Endothelial cell of umbilical vein (primary cell): ENCODE measurements around the gene BUD13. TPM values are rescaled to one million over a fixed set of nuclear protein-coding genes. Genes with fewer than 3 reads are reported as not detected.

Experiments
- BruUV-seq: library from RNA; stranded (reverse); fragments of 400-500 nt; replicated peaks from 2 replicates; lab custom pipeline; 2021; lab: Mats Ljungman, UMichigan
- CTCF ChIA-PET: fragments of 300-600, 350-600 bp; sonication (Branson Sonifier 250); formaldehyde crosslinking; loops from one replicate; lab custom pipeline; 2021; ENCODE audit warnings: antibody characterized with exemption, inconsistent platforms; lab: Charles Lee
- POLR2A ChIA-PET: fragments of 300-600, 350-600 bp; sonication (Branson Sonifier 250); formaldehyde crosslinking; loops from one replicate; lab custom pipeline; 2021; ENCODE audit warnings: antibody characterized with exemption, inconsistent platforms; lab: Charles Lee
- DNase-seq: peaks from one replicate; pipeline ENCODE4 v3.0.0-alpha.2; 2011; ENCODE audit warnings: low read depth, low spot score
- FAIRE-seq: peaks from 2 replicates; lab custom pipeline; 2011; peaks lifted over from hg19 to GRCh38; lab: Jason Lieb, UNC
- H2AFZ ChIP-seq: 2 replicates; pipeline ENCODE4 v1.6.0; 2012; ENCODE audit warnings: low read depth, low read length, control low read depth, inconsistent platforms
- H3K27ac ChIP-seq: 2 replicates; pipeline ENCODE4 v1.5.1; 2011; ENCODE audit warnings: low read depth, mild to moderate bottlenecking, control low read depth, low read length, moderate library complexity; ENCODE audit not compliant: insufficient read depth
- H3K27me3 ChIP-seq, 2 experiments: 2 replicates each; pipeline versions ENCODE4 v1.6.0 to v1.6.1; 2011; ENCODE audit warnings: low read length in 2 of 2, mixed read lengths in 1 of 2; ENCODE audit not compliant: control insufficient read depth in 2 of 2, insufficient read depth in 2 of 2
- H3K36me3 ChIP-seq, 2 experiments: 2 replicates in 1 of 2; 3 replicates in 1 of 2; pipeline ENCODE4 v1.5.1; 2011; ENCODE audit warnings: low read length in 2 of 2, mild to moderate bottlenecking in 1 of 2, moderate library complexity in 1 of 2; ENCODE audit not compliant: control insufficient read depth in 2 of 2, insufficient read depth in 2 of 2; ENCODE audit errors: extremely low read depth in 1 of 2
- H3K4me1 ChIP-seq: 3 replicates; pipeline ENCODE4 v1.5.1; 2011; ENCODE audit warnings: mild to moderate bottlenecking, low read length; ENCODE audit not compliant: control insufficient read depth, insufficient read depth; ENCODE audit errors: extremely low read depth
- H3K4me2 ChIP-seq: 2 replicates; pipeline ENCODE4 v1.6.1; 2011; ENCODE audit warnings: low read length, control low read depth, mixed read lengths; ENCODE audit not compliant: insufficient read depth
- H3K4me3 ChIP-seq, 3 experiments: fragments of 200-600 bp in 1 of 3; sonication (generic), shearing (Covaris generic) in 1 of 3; replicated peaks in 1 of 3; 2 replicates each; pipeline ENCODE4 v1.5.1; 2011 to 2016; ENCODE audit warnings: control low read depth in 3 of 3, low read length in 3 of 3, mild to moderate bottlenecking in 2 of 3, inconsistent platforms in 1 of 3, low read depth in 1 of 3, moderate library complexity in 1 of 3; ENCODE audit not compliant: insufficient read depth in 1 of 3
- H3K79me2 ChIP-seq: 2 replicates; pipeline ENCODE4 v1.6.0; 2012; ENCODE audit warnings: low read length, inconsistent platforms; ENCODE audit not compliant: control insufficient read depth, insufficient read depth
- H3K9ac ChIP-seq: replicated peaks from 2 replicates; pipeline ENCODE3; 2011; ENCODE audit warnings: low read length, control low read depth; ENCODE audit not compliant: insufficient read depth; ENCODE audit errors: extremely low read depth
- H3K9me1 ChIP-seq: replicated peaks from 3 replicates; pipeline ENCODE4 v1.6.0; 2011; ENCODE audit warnings: mild to moderate bottlenecking, low read length; ENCODE audit not compliant: control insufficient read depth, insufficient read depth; ENCODE audit errors: extremely low read depth
- H3K9me3 ChIP-seq: replicated peaks from 2 replicates; pipeline ENCODE4 v1.5.1; 2012; ENCODE audit warnings: low read length, inconsistent platforms; ENCODE audit not compliant: control insufficient read depth, insufficient read depth
- H4K20me1 ChIP-seq: replicated peaks from 2 replicates; pipeline ENCODE3; 2011; ENCODE audit warnings: mild to moderate bottlenecking, low read length; ENCODE audit not compliant: control insufficient read depth, insufficient read depth; ENCODE audit errors: extremely low read depth
- EZH2 ChIP-seq: IDR thresholded peaks from 2 replicates; pipeline ENCODE4 v1.6.1; 2012; ENCODE audit warnings: borderline replicate concordance, low read depth, mild to moderate bottlenecking, moderate library complexity, low read length, inconsistent platforms; ENCODE audit not compliant: severe bottlenecking
- FOS ChIP-seq: IDR thresholded peaks from 2 replicates; pipeline ENCODE4 v1.6.1; 2011; ENCODE audit warnings: mild to moderate bottlenecking, low read length, moderate library complexity, borderline replicate concordance; ENCODE audit not compliant: insufficient read depth
- GATA2 ChIP-seq: IDR thresholded peaks from 2 replicates; pipeline ENCODE4 v1.7.0; 2011; ENCODE audit warnings: low read depth, mild to moderate bottlenecking, moderate library complexity, mixed read lengths, low read length; ENCODE audit not compliant: insufficient read length, insufficient read depth
- MYC ChIP-seq: IDR thresholded peaks from one replicate; pipeline ENCODE4 v1.6.1; 2011; ENCODE audit warnings: mild to moderate bottlenecking, low read depth, low read length
- POLR2A ChIP-seq: IDR thresholded peaks from 2 replicates; pipeline ENCODE4 v1.6.1; 2012; ENCODE audit warnings: low read depth, mild to moderate bottlenecking, control low read depth, low read length
- POLR2AphosphoS5 ChIP-seq: IDR thresholded peaks from 2 replicates; pipeline ENCODE4 v1.6.1; 2012; ENCODE audit warnings: low read depth, mild to moderate bottlenecking, control low read depth, low read length, moderate library complexity; ENCODE audit not compliant: insufficient read depth
- dilution Hi-C: fragments of 300-500 bp; cut with MboI; formaldehyde crosslinking; loops from one replicate; pipeline ENCODE4 v1.15.0; 2019; ENCODE audit warnings: low sequenced_read_pairs; ENCODE audit not compliant: extremely low pct_ligation_motif_present
- intact Hi-C: fragments of 100-400 bp; cut with micrococcal nuclease; formaldehyde crosslinking; loops from one replicate; pipeline ENCODE4 v1.10.0; 2022
- polyA plus RNA-seq, 4 experiments: library from polyadenylated mRNA; depleted of rRNA in 3 of 4; stranded (reverse) in 3 of 4; unstranded in 1 of 4; fragments of >200 nt; gene quantifications; 2 replicates each; pipeline versions ENCODE4 v1.2.1 to v1.2.3, GENCODE V29; 2011 to 2012; ENCODE audit warnings: missing spikeins in 1 of 4
- total RNA-seq: library from RNA; stranded (reverse); gene quantifications from 2 replicates; pipeline ENCODE4 v1.2.3, GENCODE V29; 2021
- TF ChIP-seq, protein P1 (sequence below), 2 donors: IDR thresholded peaks; 1 replicate in 1 of 2; 2 replicates in 1 of 2; pipeline ENCODE4 v1.5.1; 2011; ENCODE audit warnings: low read length in 2 of 2, mild to moderate bottlenecking in 2 of 2, moderate library complexity in 2 of 2, control low read depth in 1 of 2, inconsistent platforms in 1 of 2, low read depth in 1 of 2; ENCODE audit not compliant: insufficient read depth in 1 of 2; ENCODE audit errors: extremely low read depth in 1 of 2

Gene BUD13
- total and polyA plus RNA-seq, 2 donors (not counting 3 experiments of a cell fraction or from before 2014, with no cell fraction given): 18.8 to 21.8 TPM

DNA sequence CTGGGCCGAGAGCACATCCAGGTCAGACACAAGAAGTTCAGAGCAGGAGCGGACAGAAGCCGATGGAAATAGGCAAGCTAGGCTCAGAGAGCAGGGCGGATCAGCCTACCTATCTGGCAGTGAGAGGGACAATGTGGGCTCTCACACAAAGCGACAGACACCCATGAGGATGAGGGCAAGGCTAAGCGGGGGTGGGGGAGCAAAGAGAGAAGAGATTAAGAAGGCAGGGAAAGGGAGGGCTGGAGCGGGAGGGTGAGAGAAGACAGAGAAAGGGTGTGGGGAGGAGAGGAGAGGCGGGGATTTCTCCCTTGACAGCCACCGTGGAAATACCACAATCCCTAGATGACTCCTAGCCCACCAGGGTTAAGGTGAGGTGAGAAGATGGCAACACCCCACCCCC lies 57.9 kb downstream of the BUD13 start:
- dilution Hi-C loops (no loop called here), intact Hi-C loops (no loop called here)
- H3K9me3 ChIP-seq: no peaks in the 10 kb centered on the region
- BruUV-seq: no TSS peak
- FAIRE-seq: no peak
- H3K79me2 ChIP-seq: no peaks in the 10 kb centered on the region
- POLR2A ChIA-PET: no interaction called here
- CTCF ChIA-PET: interaction anchor here (0.9 kb wide), 1 partner anchor 76 kb away, joined by 3 read pairs; the partner anchor contains the start of gene APOA5
- no peak overlapping the region for H3K4me2 ChIP-seq
- H3K27me3 ChIP-seq: peaks cover 0 to 2% of the 10 kb centered on the region in 2 experiments
- TF ChIP-seq, protein P1, sequence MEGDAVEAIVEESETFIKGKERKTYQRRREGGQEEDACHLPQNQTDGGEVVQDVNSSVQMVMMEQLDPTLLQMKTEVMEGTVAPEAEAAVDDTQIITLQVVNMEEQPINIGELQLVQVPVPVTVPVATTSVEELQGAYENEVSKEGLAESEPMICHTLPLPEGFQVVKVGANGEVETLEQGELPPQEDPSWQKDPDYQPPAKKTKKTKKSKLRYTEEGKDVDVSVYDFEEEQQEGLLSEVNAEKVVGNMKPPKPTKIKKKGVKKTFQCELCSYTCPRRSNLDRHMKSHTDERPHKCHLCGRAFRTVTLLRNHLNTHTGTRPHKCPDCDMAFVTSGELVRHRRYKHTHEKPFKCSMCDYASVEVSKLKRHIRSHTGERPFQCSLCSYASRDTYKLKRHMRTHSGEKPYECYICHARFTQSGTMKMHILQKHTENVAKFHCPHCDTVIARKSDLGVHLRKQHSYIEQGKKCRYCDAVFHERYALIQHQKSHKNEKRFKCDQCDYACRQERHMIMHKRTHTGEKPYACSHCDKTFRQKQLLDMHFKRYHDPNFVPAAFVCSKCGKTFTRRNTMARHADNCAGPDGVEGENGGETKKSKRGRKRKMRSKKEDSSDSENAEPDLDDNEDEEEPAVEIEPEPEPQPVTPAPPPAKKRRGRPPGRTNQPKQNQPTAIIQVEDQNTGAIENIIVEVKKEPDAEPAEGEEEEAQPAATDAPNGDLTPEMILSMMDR (IDR thresholded peaks at IDR 0.05; ENCODE audit: extremely low read depth in 1 of 2, insufficient read depth in 1 of 2, low read depth in 1 of 2, low read length in 2 of 2): no peak
- TF ChIP-seq MYC: no peak
- no peak for TF ChIP-seq FOS
- no peak for TF ChIP-seq POLR2AphosphoS5
- no peak for TF ChIP-seq POLR2A
- TF ChIP-seq GATA2: no peak
- TF ChIP-seq EZH2: no peak
- no peaks in the 10 kb centered on the region for H4K20me1 ChIP-seq
- no peak overlapping the region for H3K4me3 ChIP-seq
- no peak overlapping the region for H3K27ac ChIP-seq
- H3K4me1 ChIP-seq: no peaks in the 10 kb centered on the region
- H3K9ac ChIP-seq: no peak overlapping the region
- H2AFZ ChIP-seq: no peak overlapping the region
- no peaks in the 10 kb centered on the region for H3K36me3 ChIP-seq
- no peaks in the 10 kb centered on the region for H3K9me1 ChIP-seq
- no peak for DNase-seq
